HCT116 (cell line): ENCODE measurements around the gene RBMY1F.
"Not testable (repeated sequence)": the region's sequence is repeated elsewhere in the genome, so short reads cannot be mapped to it uniquely, and the experiment has no call there.

ENCODE experiments used
- CEBPB ChIP-seq: IDR thresholded peaks from 2 replicates; pipeline ENCODE4 v1.6.1; 2012; ENCODE audit warnings: low read depth
- CTCF ChIP-seq, 3 experiments: fragments of 200-600 bp in 1 of 3; sonication (generic) in 1 of 3; IDR thresholded peaks in 2 of 3; conservative IDR thresholded peaks in 1 of 3; 2 replicates each; pipeline ENCODE4 v1.5.1; 2012 to 2017; ENCODE audit warnings: low read depth in 2 of 3, low read length in 2 of 3, antibody characterized with exemption in 1 of 3, borderline replicate concordance in 1 of 3, control low read depth in 1 of 3, mild to moderate bottlenecking in 1 of 3, mixed read lengths in 1 of 3, mixed run types in 1 of 3, moderate library complexity in 1 of 3; ENCODE audit not compliant: insufficient read depth in 1 of 3
- EGR1 ChIP-seq: IDR thresholded peaks from 2 replicates; pipeline ENCODE4 v1.6.1; 2012; ENCODE audit warnings: low read depth
- ELF1 ChIP-seq: IDR thresholded peaks from 2 replicates; pipeline ENCODE4 v1.6.1; 2012; ENCODE audit warnings: low read depth, borderline replicate concordance
- EZH2 ChIP-seq: fragments of 200-600 bp; sonication (generic); IDR thresholded peaks from 2 replicates; pipeline ENCODE4 v1.6.1; 2017; ENCODE audit warnings: antibody characterized with exemption, mixed run types
- EZH2phosphoT487 ChIP-seq: fragments of 200-600 bp; IDR thresholded peaks from 2 replicates; pipeline ENCODE4 v1.6.1; 2018; ENCODE audit warnings: antibody characterized with exemption, borderline replicate concordance
- FOSL1 ChIP-seq: IDR thresholded peaks from 2 replicates; pipeline ENCODE4 v1.6.1; 2012; ENCODE audit warnings: low read depth
- POLR2A ChIP-seq: IDR thresholded peaks from 2 replicates; pipeline ENCODE4 v1.7.0; 2011; ENCODE audit warnings: borderline replicate concordance; ENCODE audit not compliant: insufficient read depth, insufficient read length; ENCODE audit errors: extremely low read depth
- POLR2AphosphoS5 ChIP-seq: IDR thresholded peaks from 2 replicates; pipeline ENCODE4 v1.6.1; 2011; ENCODE audit warnings: mild to moderate bottlenecking, low read depth, low read length, moderate library complexity
- RAD21 ChIP-seq: IDR thresholded peaks from 2 replicates; pipeline ENCODE4 v1.6.1; 2012; ENCODE audit warnings: low read depth, mild to moderate bottlenecking
- REST ChIP-seq: IDR thresholded peaks from 2 replicates; pipeline ENCODE4 v1.6.1; 2012; ENCODE audit warnings: low read depth
- SP1 ChIP-seq: IDR thresholded peaks from 2 replicates; pipeline ENCODE4 v1.6.1; 2012; ENCODE audit warnings: low read depth
- YY1 ChIP-seq: IDR thresholded peaks from 2 replicates; pipeline ENCODE4 v1.6.1; 2011; ENCODE audit warnings: low read length, low read depth, moderate library complexity, mild to moderate bottlenecking; ENCODE audit not compliant: insufficient replicate concordance; ENCODE audit errors: extremely low read depth
- TF ChIP-seq, protein P1 (sequence below): IDR thresholded peaks from 2 replicates; pipeline ENCODE4 v1.6.1; 2012

DNA sequence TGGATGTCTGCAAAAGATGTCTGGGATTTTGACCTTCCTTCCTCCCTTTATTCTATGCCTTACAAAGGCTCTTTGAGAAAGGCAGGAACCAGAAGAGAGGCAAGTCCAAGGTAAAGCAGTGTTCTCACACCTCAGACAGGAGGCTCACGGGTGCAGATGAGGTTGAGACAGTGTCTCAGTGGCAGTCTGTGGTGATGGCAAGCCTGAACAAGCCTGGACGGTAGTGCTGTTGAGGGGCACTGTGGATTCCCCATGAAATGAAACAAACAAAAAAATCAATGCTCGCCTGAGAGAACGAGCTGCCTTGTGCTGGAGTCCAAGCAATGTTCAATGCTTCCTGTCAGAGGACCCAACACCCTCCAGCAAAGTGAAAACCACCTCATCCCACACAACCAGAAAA is 31.6 kb downstream of the RBMY1F start:
- TF ChIP-seq POLR2A; CTCF (IDR thresholded peaks at IDR 0.05 in 2 of 3, conservative IDR thresholded peaks at IDR 0.05 in 1 of 3; ENCODE audit: borderline replicate concordance in 1 of 3, insufficient read depth in 1 of 3, low read depth in 2 of 3, low read length in 2 of 3); YY1; REST; EZH2phosphoT487; EZH2; FOSL1; POLR2AphosphoS5; RAD21; SP1; ELF1; EGR1; CEBPB: not testable (repeated sequence)
- TF ChIP-seq, protein P1, sequence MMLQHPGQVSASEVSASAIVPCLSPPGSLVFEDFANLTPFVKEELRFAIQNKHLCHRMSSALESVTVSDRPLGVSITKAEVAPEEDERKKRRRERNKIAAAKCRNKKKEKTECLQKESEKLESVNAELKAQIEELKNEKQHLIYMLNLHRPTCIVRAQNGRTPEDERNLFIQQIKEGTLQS = not testable (repeated sequence)
